ENCODE results near the gene SPAG16. TPM values are rescaled to one million over a fixed set of nuclear protein-coding genes. Genes with fewer than 3 reads are reported as not detected.

The SPAG16 gene
- total RNA-seq, 1 donor from 2014 or later, result 14.4 TPM

DNA sequence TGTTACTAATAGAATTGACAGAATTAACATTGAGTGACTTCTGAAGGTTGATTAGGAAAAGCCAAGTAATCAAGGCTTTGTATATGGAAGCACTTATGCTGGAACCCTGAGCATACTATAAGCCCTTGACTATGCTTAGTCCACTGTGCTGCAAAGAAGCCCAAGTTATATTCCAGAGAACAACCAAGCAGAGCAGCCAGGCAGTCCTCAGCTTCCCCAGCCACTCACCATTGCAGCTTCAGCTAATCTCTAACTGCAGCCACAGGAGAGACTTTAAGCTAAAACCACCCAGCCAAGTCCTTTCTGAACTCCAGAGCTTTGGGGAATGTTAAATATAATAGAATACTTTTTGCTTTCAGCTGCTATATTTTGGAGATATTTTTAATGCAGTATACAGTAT is 962.2 kb downstream of the SPAG16 start:
- Mint-ChIP-seq H3K4me1 (ENCODE audit: unreplicated experiment) (no peaks in the 10 kb centered on the region), H3K27ac (ENCODE audit: unreplicated experiment) (no peak overlapping the region), H3K9me3 (ENCODE audit: unreplicated experiment) (no peaks in the 10 kb centered on the region), H3K4me3 (ENCODE audit: unreplicated experiment) (no peak overlapping the region), H3K27me3 (ENCODE audit: unreplicated experiment) (no peaks in the 10 kb centered on the region), H3K36me3 (ENCODE audit: low read depth, unreplicated experiment) (no peaks in the 10 kb centered on the region)
- DNase-seq (ENCODE audit: low spot score), result no peak
- TF ChIP-seq, protein P1, sequence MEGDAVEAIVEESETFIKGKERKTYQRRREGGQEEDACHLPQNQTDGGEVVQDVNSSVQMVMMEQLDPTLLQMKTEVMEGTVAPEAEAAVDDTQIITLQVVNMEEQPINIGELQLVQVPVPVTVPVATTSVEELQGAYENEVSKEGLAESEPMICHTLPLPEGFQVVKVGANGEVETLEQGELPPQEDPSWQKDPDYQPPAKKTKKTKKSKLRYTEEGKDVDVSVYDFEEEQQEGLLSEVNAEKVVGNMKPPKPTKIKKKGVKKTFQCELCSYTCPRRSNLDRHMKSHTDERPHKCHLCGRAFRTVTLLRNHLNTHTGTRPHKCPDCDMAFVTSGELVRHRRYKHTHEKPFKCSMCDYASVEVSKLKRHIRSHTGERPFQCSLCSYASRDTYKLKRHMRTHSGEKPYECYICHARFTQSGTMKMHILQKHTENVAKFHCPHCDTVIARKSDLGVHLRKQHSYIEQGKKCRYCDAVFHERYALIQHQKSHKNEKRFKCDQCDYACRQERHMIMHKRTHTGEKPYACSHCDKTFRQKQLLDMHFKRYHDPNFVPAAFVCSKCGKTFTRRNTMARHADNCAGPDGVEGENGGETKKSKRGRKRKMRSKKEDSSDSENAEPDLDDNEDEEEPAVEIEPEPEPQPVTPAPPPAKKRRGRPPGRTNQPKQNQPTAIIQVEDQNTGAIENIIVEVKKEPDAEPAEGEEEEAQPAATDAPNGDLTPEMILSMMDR (IDR thresholded peaks at IDR 0.05; ENCODE audit: unreplicated experiment), result no peak

DNA sequence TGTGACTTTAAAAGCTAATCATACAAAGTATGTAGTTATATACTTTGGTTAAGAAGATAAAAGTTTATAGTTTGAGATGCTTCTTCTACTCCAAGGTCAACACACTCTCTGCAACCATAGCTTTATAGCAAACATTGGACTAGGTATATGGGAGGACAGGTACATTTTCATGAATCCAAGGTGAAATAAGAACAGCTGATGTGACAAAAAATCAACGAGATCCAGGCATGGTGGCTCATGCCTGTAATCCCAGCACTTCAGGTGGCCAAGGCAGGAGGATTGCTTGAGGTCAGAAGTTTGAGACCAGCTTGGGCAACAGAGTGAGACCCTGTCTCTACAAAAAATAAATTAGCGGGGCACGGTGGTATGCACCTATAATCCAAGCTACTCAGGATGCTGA is 963.3 kb downstream of the SPAG16 start:
- Mint-ChIP-seq H3K36me3 (ENCODE audit: low read depth, unreplicated experiment) (no peaks in the 10 kb centered on the region), H3K27ac (ENCODE audit: unreplicated experiment) (no peak overlapping the region), H3K4me3 (ENCODE audit: unreplicated experiment) (no peak overlapping the region), H3K9me3 (ENCODE audit: unreplicated experiment) (no peaks in the 10 kb centered on the region), H3K27me3 (ENCODE audit: unreplicated experiment) (no peaks in the 10 kb centered on the region), H3K4me1 (ENCODE audit: unreplicated experiment) (no peaks in the 10 kb centered on the region)
- no peak for DNase-seq (ENCODE audit: low spot score)
- TF ChIP-seq, protein P1 (IDR thresholded peaks at IDR 0.05; ENCODE audit: unreplicated experiment), result no peak

DNA sequence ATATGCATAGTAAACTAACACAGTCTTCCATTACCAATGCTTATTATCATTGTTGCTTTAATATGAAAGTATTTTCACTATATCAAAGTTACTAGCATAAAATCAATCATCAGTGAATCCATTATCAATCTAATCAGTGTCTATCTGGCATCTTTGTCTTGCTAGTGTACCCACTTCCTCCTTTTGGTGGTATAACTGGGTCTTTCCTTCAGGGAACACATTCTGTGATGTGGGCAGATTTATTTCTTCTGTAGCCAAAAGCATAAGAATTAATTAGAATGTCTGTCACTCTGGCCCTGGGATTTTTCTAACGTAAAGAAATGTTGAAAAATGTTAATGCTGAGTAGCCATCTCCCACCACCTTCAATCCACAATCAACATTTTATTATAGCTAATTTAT is 970.8 kb downstream of the SPAG16 start:
- TF ChIP-seq, protein P1 (IDR thresholded peaks at IDR 0.05; ENCODE audit: unreplicated experiment), result no peak
- H3K27me3 Mint-ChIP-seq (ENCODE audit: unreplicated experiment), result peaks cover 1% of the 10 kb centered on the region
- no peaks in the 10 kb centered on the region for H3K9me3 Mint-ChIP-seq (ENCODE audit: unreplicated experiment)
- H3K36me3 Mint-ChIP-seq (ENCODE audit: low read depth, unreplicated experiment), result no peaks in the 10 kb centered on the region
- peaks cover 3% of the 10 kb centered on the region for H3K4me1 Mint-ChIP-seq (ENCODE audit: unreplicated experiment)
- DNase-seq (ENCODE audit: low spot score), result no peak
- no peak overlapping the region for H3K27ac Mint-ChIP-seq (ENCODE audit: unreplicated experiment)
- no peak overlapping the region for H3K4me3 Mint-ChIP-seq (ENCODE audit: unreplicated experiment)

DNA sequence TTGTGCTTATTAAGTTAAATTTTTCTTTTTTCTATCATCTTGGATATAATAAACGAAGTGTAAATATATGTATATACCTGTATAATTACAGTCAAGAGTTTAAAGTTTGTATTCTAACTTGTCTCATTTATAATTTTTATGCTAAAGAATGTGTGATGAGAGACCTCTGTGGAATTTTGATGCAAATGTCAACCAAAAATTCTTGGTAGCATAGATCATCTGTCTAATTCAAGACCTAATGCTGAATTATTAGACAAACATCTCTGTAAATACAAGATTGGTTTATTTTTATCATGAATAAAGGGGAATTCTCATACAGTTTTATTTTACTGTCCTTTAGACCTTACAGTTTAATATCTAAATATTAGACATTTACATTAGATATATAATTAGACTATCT is 977.4 kb downstream of the SPAG16 start:
- H3K4me1 Mint-ChIP-seq (ENCODE audit: unreplicated experiment), result peaks cover 3% of the 10 kb centered on the region
- H3K27me3 Mint-ChIP-seq (ENCODE audit: unreplicated experiment), result no peaks in the 10 kb centered on the region
- TF ChIP-seq, protein P1 (IDR thresholded peaks at IDR 0.05; ENCODE audit: unreplicated experiment), result no peak
- no peaks in the 10 kb centered on the region for H3K36me3 Mint-ChIP-seq (ENCODE audit: low read depth, unreplicated experiment)
- no peaks in the 10 kb centered on the region for H3K9me3 Mint-ChIP-seq (ENCODE audit: unreplicated experiment)
- no peak overlapping the region for H3K27ac Mint-ChIP-seq (ENCODE audit: unreplicated experiment)
- no peak for DNase-seq (ENCODE audit: low spot score)
- H3K4me3 Mint-ChIP-seq (ENCODE audit: unreplicated experiment), result no peak overlapping the region

DNA sequence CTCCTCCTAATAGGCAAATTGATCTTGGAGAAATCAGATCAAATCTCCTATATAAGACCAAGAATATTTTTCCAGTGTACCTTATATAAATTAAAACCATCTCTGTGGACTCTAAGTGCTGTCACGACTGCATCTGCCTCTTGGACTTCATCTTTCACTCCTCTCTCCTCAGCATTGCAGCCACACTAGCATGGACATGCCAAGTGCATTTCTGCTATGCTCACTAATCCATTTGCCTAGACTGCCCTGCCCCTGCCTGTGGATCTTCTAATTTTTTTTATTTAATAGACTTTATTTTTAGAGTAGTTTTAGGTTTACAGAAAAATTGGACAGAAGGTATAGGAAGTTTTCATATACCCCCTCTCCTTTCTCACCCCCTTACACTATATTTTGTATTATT is 979.9 kb downstream of the SPAG16 start:
- Mint-ChIP-seq H3K9me3 (ENCODE audit: unreplicated experiment) (no peaks in the 10 kb centered on the region), H3K27me3 (ENCODE audit: unreplicated experiment) (no peaks in the 10 kb centered on the region), H3K4me1 (ENCODE audit: unreplicated experiment) (peaks cover 3% of the 10 kb centered on the region), H3K27ac (ENCODE audit: unreplicated experiment) (no peak overlapping the region), H3K36me3 (ENCODE audit: low read depth, unreplicated experiment) (no peaks in the 10 kb centered on the region), H3K4me3 (ENCODE audit: unreplicated experiment) (no peak overlapping the region)
- no peak for DNase-seq (ENCODE audit: low spot score)
- TF ChIP-seq, protein P1 (IDR thresholded peaks at IDR 0.05; ENCODE audit: unreplicated experiment), result no peak

Data from endothelial cell (in vitro differentiated cells).